ENCODE data around the gene NEDD4. TPM values are rescaled to one million over a fixed set of nuclear protein-coding genes. Genes with fewer than 3 reads are reported as not detected.
"Not testable (repeated sequence)": the region's sequence is repeated elsewhere in the genome, so short reads cannot be mapped to it uniquely, and the experiment has no call there.

NEDD4 gene
- total RNA-seq, 4 donors from 2014 or later, result 16.7 to 40.4 (median 29.4) TPM

GRCh38 chr15:55872471-55872870, 120.9 kb downstream of the NEDD4 start:
- no peak overlapping the region for H3K4me3 ChIP-seq (ENCODE audit: low read depth, poor library complexity, severe bottlenecking)
- intact Hi-C loops (cut with DNase I; ENCODE audit: low total_unique reads), result no loop called here
- no peak for DNase-seq (ENCODE audit: low spot score in 2 of 2)
- WGBS, 2 donors, result 93 to 95% methylated on average over 2 of the region's 2 CpGs
- TF ChIP-seq CTCF (IDR thresholded peaks at IDR 0.05) (no peak), POLR2A (IDR thresholded peaks at IDR 0.05) (no peak)

- TF ChIP-seq CTCF (IDR thresholded peaks at IDR 0.05), result no peak
- no peak for TF ChIP-seq POLR2A (IDR thresholded peaks at IDR 0.05)
- DNase-seq (ENCODE audit: low spot score in 2 of 2), result no peak
- intact Hi-C loops (cut with DNase I; ENCODE audit: low total_unique reads), result no loop called here
- H3K4me3 ChIP-seq (ENCODE audit: low read depth, poor library complexity, severe bottlenecking), result no peak overlapping the region
- 91 to 97% methylated on average over 2 of the region's 2 CpGs for WGBS, 2 donors
Observed at GRCh38 chr15:55869660-55870059, 123.8 kb downstream of the NEDD4 start.

GRCh38 chr15:55868707-55869106, 124.7 kb downstream of the NEDD4 start:
- DNase-seq (ENCODE audit: low spot score in 2 of 2), result no peak
- H3K4me3 ChIP-seq (ENCODE audit: low read depth, poor library complexity, severe bottlenecking), result no peak overlapping the region
- no peak for TF ChIP-seq POLR2A (IDR thresholded peaks at IDR 0.05)
- TF ChIP-seq CTCF (IDR thresholded peaks at IDR 0.05), result no peak
- WGBS, 2 donors, result 65 to 82% methylated on average over 3 of the region's 3 CpGs
- intact Hi-C loops (cut with DNase I; ENCODE audit: low total_unique reads), result no loop called here

GRCh38 chr15:55868291-55868690, 125.1 kb downstream of the NEDD4 start:
- DNase-seq (ENCODE audit: low spot score in 2 of 2); intact Hi-C loops (cut with DNase I; ENCODE audit: low total_unique reads); H3K4me3 ChIP-seq (ENCODE audit: low read depth, poor library complexity, severe bottlenecking): not testable (repeated sequence)
- WGBS, 2 donors, result 94 to 96% methylated on average over 4 of the region's 4 CpGs

- TF ChIP-seq CTCF (IDR thresholded peaks at IDR 0.05), result no peak
- DNase-seq (ENCODE audit: low spot score in 2 of 2), result no peak
- intact Hi-C loops (cut with DNase I; ENCODE audit: low total_unique reads), result no loop called here
- H3K4me3 ChIP-seq (ENCODE audit: low read depth, poor library complexity, severe bottlenecking), result no peak overlapping the region
Observed at GRCh38 chr15:55863911-55864310, 129.5 kb downstream of the NEDD4 start.

- WGBS, 2 donors, result 98 to 99% methylated on average over 2 of the region's 2 CpGs
- H3K4me3 ChIP-seq (ENCODE audit: low read depth, poor library complexity, severe bottlenecking), result no peak overlapping the region
- intact Hi-C loops (cut with DNase I; ENCODE audit: low total_unique reads), result no loop called here
- TF ChIP-seq CTCF (IDR thresholded peaks at IDR 0.05) (no peak), POLR2A (IDR thresholded peaks at IDR 0.05) (no peak)
- no peak for DNase-seq (ENCODE audit: low spot score in 2 of 2)
Observed at GRCh38 chr15:55861115-55861514, 132.3 kb downstream of the NEDD4 start.

Measured in lower leg skin (tissue), 4 donors.